Stimulated activated CD4-positive, alpha-beta T cell treated with anti-CD3 and anti-CD28 coated beads, Interleukin-4, amount 100 ng/mL, for 1 hour (primary cell): ENCODE measurements around the gene KLHL42.

Source experiments
- DNase-seq: peaks from one replicate; pipeline ENCODE4 v3.0.0-alpha.2; 2020

KLHL42 gene

GRCh38 chr12:27781680-27782079, 1.6 kb downstream of the KLHL42 start:
- DNase-seq, result no peak

DNA sequence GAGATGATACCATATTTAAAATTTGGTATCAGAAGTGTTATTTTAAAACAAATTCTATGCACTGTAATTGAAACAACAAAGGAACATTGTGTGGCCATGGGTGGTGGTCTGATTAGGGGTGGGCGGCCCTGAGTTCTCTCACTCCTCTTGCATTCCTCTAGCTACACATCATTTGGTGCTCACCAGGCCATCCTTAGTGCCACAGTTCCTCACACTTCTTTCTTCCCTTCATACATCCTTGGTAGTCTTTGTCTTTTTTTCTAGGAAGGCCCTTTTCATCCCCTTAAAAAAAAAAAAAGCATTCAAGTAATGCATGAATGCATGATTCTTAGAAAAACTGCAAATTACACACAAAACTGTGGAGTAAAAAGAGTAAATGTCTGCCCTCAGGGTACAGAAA, 2.4 kb downstream of the KLHL42 start:
- DNase-seq, result no peak

- no peak for DNase-seq
Measured at GRCh38 chr12:27785882-27786570, 6.0 kb downstream of the KLHL42 start.

GRCh38 chr12:27787559-27787958, 7.5 kb downstream of the KLHL42 start:
- no peak for DNase-seq

- DNase-seq, result no peak
Measured at GRCh38 chr12:27790179-27790578, 10.1 kb downstream of the KLHL42 start.

- DNase-seq, result no peak
Measured at GRCh38 chr12:27794818-27795584, 15.0 kb downstream of the KLHL42 start.

DNA sequence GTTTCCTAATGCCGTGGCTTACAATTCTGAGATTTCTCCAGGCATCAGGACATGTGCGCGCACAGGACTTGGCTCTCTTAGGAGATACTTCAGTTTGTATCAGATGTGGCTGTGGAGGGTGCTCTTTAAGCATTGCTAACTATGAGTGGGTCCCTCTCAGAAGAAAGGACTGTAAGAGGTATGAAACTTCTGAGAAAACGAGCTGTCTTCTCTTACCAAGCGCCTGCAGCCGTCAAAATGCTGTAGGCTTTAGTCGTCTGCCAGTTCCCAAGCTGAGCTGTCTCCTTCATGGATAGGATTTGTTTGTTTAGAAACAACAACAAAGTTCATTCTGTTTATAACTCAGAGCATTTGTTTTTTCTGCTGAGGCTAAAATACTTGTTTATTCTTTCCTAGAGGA, 16.1 kb downstream of the KLHL42 start:
- no peak for DNase-seq

DNA sequence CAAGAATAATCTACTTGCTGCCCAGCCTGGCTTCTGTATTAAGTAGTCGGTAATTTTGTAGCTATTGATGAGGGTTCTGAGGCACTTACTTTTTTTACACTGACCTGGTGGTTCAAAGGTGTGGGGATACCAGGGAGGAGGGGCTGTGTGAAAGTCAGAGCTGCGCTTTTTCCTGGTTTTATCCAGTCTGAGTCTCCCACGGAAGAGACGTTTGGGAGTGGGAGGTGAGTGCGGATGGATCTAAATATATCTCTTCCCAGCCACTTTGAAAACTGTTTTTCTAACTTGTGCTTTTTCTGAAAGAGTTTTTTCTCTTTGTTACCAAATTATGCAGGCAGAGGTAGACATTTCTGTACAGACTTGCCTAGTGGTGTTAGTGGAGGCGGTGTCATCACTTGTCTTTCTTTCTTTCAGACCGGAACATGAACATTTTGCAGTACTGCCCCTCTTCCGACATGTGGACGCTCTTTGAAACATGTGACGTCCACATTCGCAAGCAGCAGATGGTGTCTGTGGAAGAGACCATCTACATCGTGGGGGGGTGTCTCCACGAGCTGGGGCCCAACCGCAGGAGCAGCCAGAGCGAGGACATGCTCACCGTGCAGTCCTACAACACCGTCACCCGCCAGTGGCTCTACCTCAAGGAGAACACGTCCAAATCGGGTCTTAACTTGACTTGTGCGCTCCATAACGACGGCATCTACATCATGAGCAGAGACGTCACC, 17.4 kb downstream of the KLHL42 start:
- DNase-seq, result no peak

DNA sequence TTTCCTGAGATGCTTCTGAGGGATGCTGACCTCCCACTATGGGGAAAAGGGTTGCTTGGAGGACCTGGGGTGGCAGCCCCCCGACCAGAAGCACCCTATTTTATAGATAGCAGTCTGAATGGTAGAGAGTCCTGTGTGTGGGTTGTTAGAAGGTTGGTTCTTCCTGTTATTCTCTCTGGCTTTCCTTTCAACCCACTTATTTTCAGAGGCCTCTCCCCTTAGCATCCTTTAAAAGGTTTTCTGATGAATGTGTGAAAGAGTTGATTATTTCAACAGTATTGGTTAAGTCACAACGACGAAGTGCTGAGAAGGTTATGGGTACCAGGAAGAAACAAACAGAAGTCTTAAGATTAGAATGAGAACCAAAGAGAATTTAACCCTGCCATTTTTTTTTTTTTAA, 20.8 kb downstream of the KLHL42 start:
- no peak for DNase-seq

DNA sequence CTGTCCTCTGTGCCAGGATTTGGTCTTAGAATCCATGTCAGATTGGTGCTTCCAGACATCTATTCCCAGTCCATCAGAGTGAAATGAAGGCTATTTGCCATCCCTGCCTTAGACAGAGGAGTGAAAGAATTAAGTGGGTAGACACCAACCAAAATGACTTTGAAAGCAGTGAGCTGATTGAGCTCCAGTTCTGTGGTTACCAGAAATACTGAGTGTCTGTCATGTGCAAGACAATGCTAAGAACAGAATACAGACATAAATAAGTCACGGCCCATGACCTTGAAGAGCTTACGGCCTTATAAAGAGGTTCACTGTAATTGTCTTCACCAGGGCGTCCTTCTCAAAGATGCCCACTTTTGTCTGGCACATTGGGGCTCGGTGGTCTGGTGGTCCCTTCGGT, 21.6 kb downstream of the KLHL42 start:
- DNase-seq, result no peak

DNA sequence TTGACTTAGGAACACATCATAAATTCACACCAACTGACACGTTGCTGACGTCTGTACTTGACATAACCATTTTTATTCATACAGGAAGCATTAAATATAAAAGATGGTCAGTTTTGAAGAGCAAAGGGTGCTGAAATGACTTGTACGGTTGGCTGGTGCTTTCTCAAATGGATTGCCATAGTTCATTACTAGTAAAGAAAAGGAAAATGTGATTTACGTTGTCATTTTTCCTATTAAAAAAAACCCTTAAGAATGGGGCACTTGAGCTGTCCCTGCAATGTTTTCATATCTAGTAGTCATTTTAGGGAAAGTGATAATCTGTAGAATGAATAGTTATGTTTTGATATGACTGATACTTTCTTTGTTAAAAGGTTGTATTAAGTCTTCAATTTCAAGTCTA, 22.5 kb downstream of the KLHL42 start:
- no peak for DNase-seq

- no peak for DNase-seq
Measured at GRCh38 chr12:27802936-27803335, 22.9 kb downstream of the KLHL42 start.

GRCh38 chr12:27805238-27805637, 25.2 kb downstream of the KLHL42 start:
- DNase-seq, result no peak

- DNase-seq, result no peak
Measured at GRCh38 chr12:27806259-27806658, 26.2 kb downstream of the KLHL42 start.

DNA sequence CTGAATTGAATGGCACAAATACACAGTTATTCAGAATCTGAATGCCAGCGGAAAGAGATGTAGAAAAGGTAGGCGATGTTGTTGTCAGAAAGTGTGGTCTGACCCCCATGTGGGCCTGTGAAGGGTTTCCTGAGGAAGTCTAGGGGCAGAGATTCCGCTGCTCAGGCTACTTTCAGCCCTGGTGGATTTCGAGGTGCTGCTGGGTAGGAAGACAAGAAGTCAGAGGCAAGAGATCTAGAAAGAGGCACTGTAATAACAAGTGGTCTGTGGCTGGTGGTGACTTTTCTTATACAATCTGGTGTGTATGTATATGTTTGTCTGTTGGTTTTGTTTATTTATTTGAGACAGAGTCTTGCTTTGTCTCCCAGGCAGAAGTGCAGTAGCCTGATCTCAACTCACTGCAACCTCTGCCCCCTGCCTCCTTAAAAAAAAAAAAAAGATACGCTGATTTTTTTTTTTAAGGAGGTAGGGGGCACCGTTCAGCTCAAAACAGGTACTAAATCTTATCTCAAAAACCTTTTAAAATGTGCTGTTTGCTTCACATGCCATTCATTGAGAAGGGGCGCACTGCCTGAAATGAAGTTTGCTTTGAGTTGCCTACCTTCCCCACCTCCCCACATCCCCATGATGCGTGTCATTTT, 27.1 kb downstream of the KLHL42 start:
- DNase-seq, result no peak

DNA sequence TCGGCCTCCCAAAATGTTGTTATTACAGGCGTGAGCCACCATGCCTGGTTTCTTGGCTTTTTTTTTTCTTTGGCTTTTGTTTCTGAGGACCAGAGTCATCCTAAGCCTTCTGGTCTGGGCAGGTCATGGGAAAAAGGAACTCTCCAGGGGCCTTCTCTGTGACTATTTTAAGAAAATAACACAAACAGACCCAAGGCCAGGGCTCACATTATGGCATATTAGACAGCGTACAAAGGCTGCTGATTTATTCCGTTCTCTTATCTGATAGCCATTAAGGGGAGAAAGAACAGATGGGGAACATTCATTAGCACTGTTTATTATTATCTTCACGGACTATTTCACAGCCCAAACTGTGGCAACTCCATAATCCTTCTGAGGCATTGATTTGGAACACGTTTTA, 28.8 kb downstream of the KLHL42 start:
- DNase-seq, result no peak

DNA sequence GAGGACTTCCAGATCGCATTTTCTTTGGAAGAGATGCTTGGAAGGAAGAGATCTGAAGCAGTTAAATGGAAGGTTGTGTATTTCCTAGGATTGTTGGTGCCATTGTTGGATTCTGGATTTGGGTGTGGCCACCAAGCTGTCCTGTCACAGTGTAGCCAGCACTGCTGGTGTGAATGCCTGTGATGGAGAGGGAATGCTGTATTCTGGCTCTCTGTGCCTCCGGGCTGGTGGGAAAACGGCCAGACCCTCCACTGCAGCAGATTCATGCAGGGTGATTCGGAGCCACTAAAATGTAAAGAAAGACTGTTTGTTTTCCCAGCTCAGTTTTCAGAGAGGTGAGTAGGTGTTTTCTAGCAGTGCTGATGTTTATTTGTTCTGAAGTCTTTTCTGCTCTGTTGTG, 30.7 kb downstream of the KLHL42 start:
- no peak for DNase-seq

DNA sequence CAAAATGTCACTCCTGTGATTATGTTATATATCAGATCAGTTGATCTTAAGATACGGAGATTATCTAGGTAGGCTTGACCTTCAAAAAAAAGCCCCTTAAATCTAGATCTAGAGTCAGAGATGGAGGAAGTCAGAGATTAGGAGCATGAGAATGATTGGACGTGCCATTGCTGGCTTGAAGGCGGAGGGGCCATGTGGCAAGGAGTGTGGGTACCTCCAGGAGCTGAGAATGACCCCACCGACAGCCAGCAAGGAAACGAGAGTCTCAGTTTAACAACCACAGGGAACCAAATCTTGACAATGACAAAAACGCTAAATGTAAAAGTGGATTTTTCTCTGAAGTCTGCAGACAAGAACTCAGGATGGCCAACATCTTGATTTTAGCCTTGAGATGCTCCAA, 32.5 kb downstream of the KLHL42 start:
- DNase-seq, result no peak

- DNase-seq, result no peak
Measured at GRCh38 chr12:27814411-27814810, 34.4 kb downstream of the KLHL42 start.

- DNase-seq, result no peak
Measured at GRCh38 chr12:27814851-27815591, 35.0 kb downstream of the KLHL42 start.

GRCh38 chr12:27817766-27818165, 37.7 kb downstream of the KLHL42 start:
- no peak for DNase-seq

GRCh38 chr12:27818401-27818918, 38.4 kb downstream of the KLHL42 start:
- DNase-seq, result no peak

GRCh38 chr12:27820564-27820963, 40.5 kb downstream of the KLHL42 start:
- DNase-seq, result no peak
